H1 (cell line): ENCODE measurements around the gene EPHB6. TPM values are rescaled to one million over a fixed set of nuclear protein-coding genes. Genes with fewer than 3 reads are reported as not detected.

ENCODE experiments used
- TAF1 ChIP-seq: IDR thresholded peaks from 2 replicates; pipeline ENCODE4 v1.6.1; 2011; ENCODE audit warnings: mild to moderate bottlenecking, low read depth, low read length
- polyA plus RNA-seq, 7 experiments: library from polyadenylated mRNA; depleted of rRNA in 3 of 7; stranded (reverse) in 5 of 7; unstranded in 2 of 7; fragments of >200 nt in 5 of 7; fragments of 200-250 nt in 2 of 7; gene quantifications; 1 replicate in 5 of 7; 2 replicates in 1 of 7; 4 replicates in 1 of 7; pipeline versions ENCODE4 v1.2.1 to v1.2.3, GENCODE V29; 2011 to 2013; ENCODE audit warnings: missing spikeins in 2 of 7, mixed read lengths in 2 of 7
- total RNA-seq: library from RNA; stranded (reverse); fragmentation: NEBNext Ultra II Directional; extraction: Animal tissue kit (Norgen Biotek cat#: 25700); gene quantifications from 2 replicates; pipeline ENCODE4 v1.2.1, GENCODE V29; 2021

EPHB6 gene
- total and polyA plus RNA-seq, 2 of the 8 experiments (the other 6 are each of a cell fraction or from before 2014, with no cell fraction given) = 19.7 TPM

DNA sequence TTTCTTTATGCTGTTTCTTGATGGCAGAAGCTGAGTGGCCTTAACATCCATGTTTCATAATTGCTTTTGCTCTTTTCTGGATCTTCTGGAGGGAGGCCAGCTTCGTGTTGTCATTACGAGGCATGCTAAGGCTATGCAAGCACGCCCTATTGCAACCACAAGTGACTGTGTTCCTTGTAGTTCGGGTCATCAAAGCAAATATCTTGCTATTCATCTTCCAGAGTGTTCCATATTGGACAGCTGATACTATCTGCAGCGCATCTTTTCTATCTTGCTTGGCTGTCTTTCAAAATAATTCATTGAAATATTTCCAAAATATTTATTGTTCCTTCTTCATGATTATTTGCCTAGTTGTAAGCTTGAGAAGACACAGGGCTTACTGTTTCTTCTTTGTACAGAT lies 5.0 kb downstream of the EPHB6 start (continued):
- no peak for TF ChIP-seq TAF1
